NCI-H2107 (cell line): ENCODE results near the gene CALHM3.
"Not testable (repeated sequence)": the region's sequence is repeated elsewhere in the genome, so short reads cannot be mapped to it uniquely, and the experiment has no call there.

Experiments
- DNase-seq: peaks from one replicate; lab custom pipeline; 2025; lab: John Stamatoyannopoulos, UW

Gene CALHM3

DNA sequence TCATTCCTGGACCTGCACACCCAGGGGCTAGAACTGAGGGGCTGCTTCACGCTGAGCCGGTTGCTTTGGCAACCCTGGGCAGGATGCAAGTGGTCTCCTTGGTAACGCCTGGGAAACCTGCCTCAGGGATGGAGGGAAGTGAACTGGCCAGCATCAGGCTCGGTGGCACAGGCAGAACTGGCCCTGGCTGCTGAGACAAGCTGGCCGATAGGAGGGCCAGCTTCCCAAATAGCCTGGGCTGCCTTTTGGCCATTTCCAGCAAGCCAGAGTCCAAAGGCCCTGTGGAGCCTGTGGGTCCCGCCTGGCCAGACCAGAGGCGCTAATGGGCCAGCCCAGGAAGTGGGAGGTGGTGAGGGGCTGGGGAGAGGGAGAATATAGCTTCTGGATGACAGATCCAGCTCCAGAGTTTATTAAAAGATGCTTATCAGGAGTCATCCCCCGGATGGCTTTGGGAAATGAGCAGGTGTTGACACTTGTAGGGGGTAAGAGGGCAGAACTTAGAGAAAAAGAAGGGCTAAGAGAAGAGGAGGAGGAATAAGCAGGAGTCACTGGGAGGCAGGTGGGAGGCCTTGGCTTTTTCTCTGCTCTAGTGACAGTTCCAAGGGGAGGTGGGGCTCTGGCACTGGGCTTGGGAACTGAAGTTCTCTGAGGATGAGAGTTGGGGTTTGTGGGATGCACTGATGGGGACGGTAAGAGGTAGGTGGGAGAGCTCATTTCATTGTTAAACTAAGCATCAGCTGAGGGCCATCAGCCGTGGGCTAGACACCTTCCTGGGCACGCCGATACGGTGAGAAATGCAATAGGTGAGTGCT lies 24.0 kb upstream of the CALHM3 start:
- no peak for DNase-seq

- no peak for DNase-seq
Measured at GRCh38 chr10:103501186-103501585, 22.1 kb upstream of the CALHM3 start.

- DNase-seq, result no peak
Measured at GRCh38 chr10:103500481-103500880, 21.4 kb upstream of the CALHM3 start.

- DNase-seq, result no peak
Measured at GRCh38 chr10:103499881-103500280, 20.8 kb upstream of the CALHM3 start.

- DNase-seq, result no peak
Measured at GRCh38 chr10:103498936-103499638, 20.0 kb upstream of the CALHM3 start.

DNA sequence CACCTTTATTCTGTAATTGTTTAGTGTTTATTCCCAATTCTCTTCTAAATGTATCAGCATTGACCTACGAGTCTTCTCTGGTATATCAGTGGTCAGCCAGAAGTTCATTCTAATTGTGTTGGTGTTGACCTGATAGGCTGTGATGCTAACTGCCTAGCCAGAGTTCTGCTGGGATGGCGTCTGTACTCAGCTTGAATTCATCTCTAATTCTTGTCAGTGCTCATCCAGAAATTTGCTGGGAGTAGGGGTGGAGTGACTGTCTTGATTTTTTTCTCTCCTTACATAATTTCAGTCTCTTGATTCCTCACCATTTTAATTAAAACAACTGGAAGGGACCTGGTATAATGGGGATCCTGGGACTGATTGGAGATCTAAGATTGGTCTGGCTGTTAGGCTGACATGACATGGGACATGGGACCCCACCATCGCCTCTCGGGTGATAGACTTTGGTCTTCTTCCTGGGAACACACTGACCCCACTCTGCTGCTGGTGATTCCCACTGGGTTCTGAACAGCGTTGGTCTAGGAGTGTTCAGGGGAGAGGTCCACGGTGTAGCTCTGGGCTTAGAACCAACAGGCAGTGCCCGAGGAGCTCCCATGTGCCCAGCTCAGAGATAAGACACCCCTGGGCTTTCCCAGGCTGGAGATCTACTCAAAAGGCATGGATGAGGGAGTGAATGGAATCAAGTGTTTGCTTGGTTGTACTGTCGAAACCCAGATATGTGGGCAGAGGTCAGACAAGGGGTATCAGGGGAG lies 18.3 kb upstream of the CALHM3 start:
- no peak for DNase-seq

- DNase-seq, result no peak
Measured at GRCh38 chr10:103495321-103495720, 16.3 kb upstream of the CALHM3 start.

DNA sequence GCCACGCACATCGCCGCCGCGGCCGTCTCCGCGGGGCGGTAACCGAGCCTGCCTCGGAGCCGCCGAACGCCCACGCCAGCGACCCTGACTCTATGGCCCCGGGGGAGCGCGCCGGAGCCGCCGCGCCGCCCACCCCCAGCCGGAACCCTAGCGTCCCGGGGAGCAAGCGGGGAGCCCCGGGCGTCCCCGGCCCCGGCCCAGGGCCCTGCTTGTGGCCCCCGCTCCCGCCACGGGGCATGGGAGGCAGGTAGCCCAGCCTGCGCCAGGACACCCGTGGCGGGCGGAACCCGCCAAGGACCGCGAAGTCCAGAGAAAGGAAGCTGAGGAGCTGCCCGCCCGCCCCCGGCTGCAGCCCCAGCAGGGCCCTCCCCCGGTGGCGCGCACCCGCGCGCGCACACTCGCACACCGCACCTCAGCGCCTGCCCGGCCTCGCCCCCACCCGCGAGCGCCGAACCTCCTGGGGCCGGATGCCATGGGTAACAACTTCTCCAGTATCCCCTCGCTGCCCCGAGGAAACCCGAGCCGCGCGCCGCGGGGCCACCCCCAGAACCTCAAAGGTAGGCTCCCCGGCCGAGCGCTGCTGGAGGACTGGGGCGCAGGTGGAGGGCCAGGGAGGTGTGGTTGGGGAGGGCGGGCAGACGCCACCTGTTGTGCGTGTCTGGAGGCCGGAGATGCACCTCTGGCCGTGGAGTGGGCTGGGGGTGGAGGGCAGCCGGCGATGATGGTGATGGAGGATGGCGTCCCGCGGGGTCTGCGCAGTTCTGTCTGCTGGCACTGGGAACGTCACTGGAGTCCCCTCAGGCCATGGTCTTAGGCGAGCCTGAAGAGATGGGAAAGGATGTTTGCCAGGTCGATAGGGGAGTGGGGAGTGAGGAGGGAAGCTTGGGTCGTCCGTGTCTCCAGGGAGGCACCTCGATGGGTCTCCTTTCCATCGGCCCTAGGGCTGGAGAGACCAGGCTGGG lies 15.2 kb upstream of the CALHM3 start:
- DNase-seq, result no peak

GRCh38 chr10:103493362-103493915 lies 14.4 kb upstream of the CALHM3 start, which contains the start of gene NEURL1:
Gene NEURL1 (plus strand): TSS chr10:103493705. CDS start chr10:103494388, 683 bp downstream.
- no peak for DNase-seq

DNA sequence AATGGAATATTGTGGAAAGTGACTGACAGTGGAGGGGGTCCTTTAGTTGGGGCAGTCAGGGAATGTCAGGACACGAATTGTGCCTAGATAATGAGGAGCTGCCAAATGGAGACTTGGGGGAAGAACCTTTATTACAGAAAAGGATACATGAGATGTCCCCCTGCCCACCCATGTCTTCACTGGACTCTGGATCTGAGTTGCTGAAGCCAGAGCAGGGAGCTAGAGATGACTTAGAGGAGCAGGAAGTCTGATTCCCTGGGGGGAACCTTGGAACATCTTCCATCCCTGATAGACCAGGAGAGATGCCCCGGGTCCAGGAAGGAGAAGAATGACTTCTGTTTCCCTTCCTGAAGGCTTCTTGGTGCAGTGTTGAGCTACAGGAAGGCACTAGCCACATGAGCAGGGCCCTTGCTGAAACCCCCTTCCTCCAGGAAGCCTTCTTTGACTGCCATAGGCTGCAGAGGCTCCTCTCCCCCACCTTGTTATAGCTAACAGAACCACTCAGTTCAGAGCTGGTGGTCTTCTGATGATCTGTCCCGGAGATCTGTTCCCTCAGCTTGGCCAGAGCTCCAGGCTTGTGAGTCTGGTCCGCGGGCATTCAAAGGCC lies 13.7 kb upstream of the CALHM3 start:
- DNase-seq, result no peak

DNA sequence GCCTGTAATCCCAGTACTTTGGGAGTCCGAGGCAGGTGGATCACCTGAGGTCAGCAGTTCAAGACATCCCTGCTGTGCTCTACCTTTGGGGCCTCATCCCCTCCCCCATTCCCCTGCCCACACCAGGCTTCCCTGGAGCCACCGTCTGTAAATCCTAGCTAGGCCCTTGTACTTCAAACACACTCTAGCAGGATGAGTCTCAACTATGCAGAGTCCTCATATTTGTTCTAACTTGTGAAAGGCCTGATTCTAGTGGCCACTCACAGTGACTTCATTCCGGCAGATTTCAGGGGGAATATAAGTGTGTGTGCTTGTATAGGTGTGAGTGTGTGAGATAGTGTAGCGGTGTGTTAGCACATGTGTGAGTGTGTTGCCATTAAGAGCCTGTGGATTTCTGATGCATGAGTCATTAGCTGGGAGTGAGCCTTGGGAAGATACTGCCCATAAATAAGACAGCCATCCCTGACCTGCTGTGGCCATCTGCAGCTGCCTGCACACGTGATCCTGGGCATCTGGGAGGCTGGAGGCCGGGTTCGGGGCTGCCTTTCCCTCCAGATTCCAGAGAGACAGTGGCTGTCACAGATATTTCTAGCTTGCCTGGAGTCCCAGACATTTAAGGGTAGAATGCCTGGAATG lies 12.8 kb upstream of the CALHM3 start:
- DNase-seq, result no peak

GRCh38 chr10:103490986-103491314 lies 11.9 kb upstream of the CALHM3 start:
- no peak for DNase-seq

DNA sequence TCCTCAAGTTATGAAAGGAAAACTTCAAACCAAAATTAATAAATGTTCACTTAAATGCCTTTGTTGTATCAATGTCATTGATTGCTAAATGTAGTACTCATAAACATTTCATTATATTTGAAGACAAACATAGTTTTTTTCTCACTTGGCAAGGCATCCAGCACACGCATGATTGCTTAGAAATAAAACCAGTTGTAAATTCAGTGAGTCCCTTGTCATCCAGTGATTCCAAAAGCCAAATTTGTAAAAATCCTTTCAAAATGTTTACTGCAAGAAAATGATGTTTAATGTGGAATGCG lies 8.3 kb upstream of the CALHM3 start:
- no peak for DNase-seq

DNA sequence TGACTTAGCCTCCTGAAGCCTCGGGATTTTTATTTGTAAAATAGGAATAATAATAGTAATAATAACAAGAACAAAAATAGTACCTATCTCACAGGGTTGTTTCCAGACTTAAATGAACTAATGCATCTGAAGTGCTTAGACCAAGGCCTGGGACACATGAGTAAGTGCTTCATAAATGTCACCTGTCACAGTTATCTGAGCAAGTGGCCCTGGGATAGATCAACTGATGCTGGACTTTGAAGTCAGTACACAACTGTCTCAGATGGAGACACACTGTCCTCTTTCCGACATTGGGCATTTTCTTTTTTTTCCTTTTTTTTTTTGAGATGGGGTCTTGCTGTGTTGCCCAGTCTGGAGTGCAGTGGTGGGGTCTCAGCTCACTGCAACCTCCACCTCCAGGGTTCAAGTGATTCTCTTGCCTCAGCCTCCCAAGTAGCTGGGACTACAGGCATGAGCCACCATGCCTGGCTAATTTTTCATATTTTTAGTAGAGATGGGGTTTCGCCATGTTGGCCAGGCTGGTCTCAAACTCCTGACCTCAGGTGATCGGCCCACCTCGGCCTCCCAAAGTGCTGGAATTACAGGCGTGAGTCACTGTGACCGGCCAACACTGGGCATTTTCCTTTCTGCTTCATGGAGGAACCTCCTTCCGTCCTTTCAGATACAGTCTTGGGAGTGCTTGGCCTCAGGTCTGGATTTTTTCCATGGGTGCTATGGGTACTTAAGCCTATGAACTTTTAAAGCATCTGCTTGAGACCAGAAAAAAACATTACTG lies 7.8 kb upstream of the CALHM3 start:
- not testable (repeated sequence) for DNase-seq

DNA sequence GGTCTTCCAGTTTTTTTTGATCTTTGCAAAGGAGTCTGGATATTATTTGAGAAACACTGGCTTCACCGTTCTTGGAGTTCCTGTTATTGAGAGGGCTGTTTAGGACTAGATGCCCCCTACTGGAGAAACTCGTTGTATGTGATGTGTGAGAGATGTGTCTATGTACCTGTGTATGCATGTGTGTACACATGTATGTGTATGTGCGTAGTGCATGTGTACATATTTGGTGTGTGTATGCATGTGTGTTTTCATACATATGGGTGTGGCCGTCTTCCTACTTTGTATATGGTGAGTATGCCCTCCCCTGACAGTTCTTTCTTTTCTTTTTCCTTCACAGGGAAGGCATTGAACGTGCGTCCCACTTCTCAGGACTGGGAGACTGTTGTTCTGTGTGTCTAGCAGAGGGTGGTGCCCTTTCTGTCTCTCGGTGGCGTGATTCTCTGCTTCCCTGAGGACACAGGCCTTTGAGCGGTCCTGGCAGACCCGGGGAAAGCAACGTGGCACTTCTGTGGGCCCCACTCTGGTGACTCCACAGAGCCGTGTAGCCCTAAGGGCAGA lies 3.0 kb upstream of the CALHM3 start:
- DNase-seq, result no peak

DNA sequence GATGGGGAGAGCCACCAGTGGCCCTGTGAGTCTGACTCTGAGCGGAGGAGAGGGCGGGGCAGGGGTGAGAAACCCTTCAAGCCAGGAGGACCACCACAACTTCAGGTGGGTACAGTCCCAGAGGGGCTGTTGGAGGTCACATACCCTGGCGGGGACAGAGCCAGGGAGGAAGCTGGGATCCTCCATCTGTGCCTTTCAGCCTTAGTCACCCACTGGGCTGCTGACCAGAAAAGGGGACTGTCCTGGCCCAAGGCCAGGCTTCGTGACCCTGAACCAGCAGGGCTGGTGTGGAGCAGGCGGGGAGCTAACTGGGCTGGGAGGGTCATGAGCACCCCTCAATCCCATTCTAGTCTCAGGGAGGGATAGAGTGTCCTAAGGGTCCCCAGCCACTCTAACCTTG lies 1.5 kb upstream of the CALHM3 start:
- DNase-seq, result no peak

GRCh38 chr10:103478671-103479070 lies 369 bp downstream of the CALHM3 start:
- DNase-seq, result no peak

GRCh38 chr10:103476046-103476768 lies 2.8 kb downstream of the CALHM3 start:
- DNase-seq, result no peak

DNA sequence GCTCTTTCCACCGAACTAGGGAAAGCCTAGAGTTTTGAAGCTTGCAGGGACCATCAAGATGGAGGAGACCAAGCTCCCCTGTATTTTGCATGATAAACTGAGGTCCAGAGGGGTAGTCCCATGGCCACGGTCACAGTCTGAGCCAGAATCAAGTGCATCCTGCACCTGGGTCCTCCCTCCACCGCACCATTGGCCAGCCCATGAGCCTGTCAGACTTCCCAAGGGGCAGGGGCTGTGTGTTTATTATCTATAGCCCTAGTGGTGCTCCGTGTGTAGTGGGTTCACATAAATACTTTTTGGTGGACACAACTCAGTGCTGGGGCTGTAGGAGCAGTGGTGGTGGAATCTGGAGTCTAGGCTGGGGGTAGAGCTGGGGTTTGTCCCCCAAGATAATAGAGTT lies 3.6 kb downstream of the CALHM3 start:
- no peak for DNase-seq
